OCI-LY3 (cell line): ENCODE data around the gene SHFL.

Experiments used
- H2AFZ ChIP-seq: fragments of 200-600, 300-600 bp; shearing (Covaris generic); 2 replicates; pipeline ENCODE4 v1.6.0; 2014; ENCODE audit warnings: antibody characterized with exemption, low read depth, low read length
- H3K27ac ChIP-seq: fragments of 200-600, 300-600 bp; sonication (generic); 2 replicates; pipeline ENCODE4 v1.5.1; 2014; ENCODE audit warnings: mild to moderate bottlenecking, low read length, moderate library complexity, mixed read lengths
- H3K27me3 ChIP-seq: fragments of 200-600, 300-600 bp; sonication (generic); 2 replicates; pipeline ENCODE4 v1.6.1; 2014; ENCODE audit warnings: low read depth, low read length, mixed read lengths
- H3K36me3 ChIP-seq: fragments of 200-600, 300-600 bp; sonication (generic); replicated peaks from 2 replicates; pipeline ENCODE3; 2014; ENCODE audit warnings: low read depth, low read length, mixed read lengths
- H3K4me1 ChIP-seq: fragments of 300-600, 200-600 bp; sonication (generic); 2 replicates; pipeline ENCODE4 v1.6.1; 2014; ENCODE audit warnings: low read length, mixed read lengths
- H3K4me2 ChIP-seq: fragments of 200-600, 300-600 bp; sonication (generic); 2 replicates; pipeline ENCODE4 v1.6.1; 2014; ENCODE audit warnings: low read length, mixed read lengths
- H3K4me3 ChIP-seq: fragments of 300-600, 200-600 bp; sonication (generic); 2 replicates; pipeline ENCODE4 v1.5.1; 2014; ENCODE audit warnings: antibody characterized with exemption, mild to moderate bottlenecking, low read length, moderate library complexity
- H3K79me2 ChIP-seq: fragments of 300-600, 200-600 bp; shearing (Covaris generic); 2 replicates; pipeline ENCODE4 v1.6.1; 2014; ENCODE audit warnings: mild to moderate bottlenecking, low read length, mixed read lengths
- H3K9ac ChIP-seq: fragments of 300-600, 200-600 bp; shearing (Covaris generic); 2 replicates; pipeline ENCODE4 v1.6.0; 2014; ENCODE audit warnings: mild to moderate bottlenecking, low read length, moderate library complexity
- H3K9me3 ChIP-seq: fragments of 200-600, 300-600 bp; shearing (Covaris generic); 2 replicates; pipeline ENCODE4 v1.6.1; 2014; ENCODE audit warnings: low read length, mixed read lengths; ENCODE audit not compliant: insufficient read depth
- H4K20me1 ChIP-seq: fragments of 200-600, 300-600 bp; sonication (generic); 2 replicates; pipeline ENCODE4 v1.6.1; 2016; ENCODE audit warnings: low read length, mixed read lengths; ENCODE audit not compliant: insufficient read depth
- EZH2phosphoT487 ChIP-seq: fragments of 200-600 bp; shearing (Covaris generic); IDR thresholded peaks from 2 replicates; pipeline ENCODE4 v1.6.1; 2018; ENCODE audit warnings: antibody characterized with exemption, mixed run types, low read depth
- TF ChIP-seq, protein P1 (sequence below): fragments of 200-600, 300-600 bp; sonication (generic); IDR thresholded peaks from 2 replicates; pipeline ENCODE4 v1.5.1; 2014; ENCODE audit warnings: antibody characterized with exemption, low read length, low read depth

The SHFL gene

DNA sequence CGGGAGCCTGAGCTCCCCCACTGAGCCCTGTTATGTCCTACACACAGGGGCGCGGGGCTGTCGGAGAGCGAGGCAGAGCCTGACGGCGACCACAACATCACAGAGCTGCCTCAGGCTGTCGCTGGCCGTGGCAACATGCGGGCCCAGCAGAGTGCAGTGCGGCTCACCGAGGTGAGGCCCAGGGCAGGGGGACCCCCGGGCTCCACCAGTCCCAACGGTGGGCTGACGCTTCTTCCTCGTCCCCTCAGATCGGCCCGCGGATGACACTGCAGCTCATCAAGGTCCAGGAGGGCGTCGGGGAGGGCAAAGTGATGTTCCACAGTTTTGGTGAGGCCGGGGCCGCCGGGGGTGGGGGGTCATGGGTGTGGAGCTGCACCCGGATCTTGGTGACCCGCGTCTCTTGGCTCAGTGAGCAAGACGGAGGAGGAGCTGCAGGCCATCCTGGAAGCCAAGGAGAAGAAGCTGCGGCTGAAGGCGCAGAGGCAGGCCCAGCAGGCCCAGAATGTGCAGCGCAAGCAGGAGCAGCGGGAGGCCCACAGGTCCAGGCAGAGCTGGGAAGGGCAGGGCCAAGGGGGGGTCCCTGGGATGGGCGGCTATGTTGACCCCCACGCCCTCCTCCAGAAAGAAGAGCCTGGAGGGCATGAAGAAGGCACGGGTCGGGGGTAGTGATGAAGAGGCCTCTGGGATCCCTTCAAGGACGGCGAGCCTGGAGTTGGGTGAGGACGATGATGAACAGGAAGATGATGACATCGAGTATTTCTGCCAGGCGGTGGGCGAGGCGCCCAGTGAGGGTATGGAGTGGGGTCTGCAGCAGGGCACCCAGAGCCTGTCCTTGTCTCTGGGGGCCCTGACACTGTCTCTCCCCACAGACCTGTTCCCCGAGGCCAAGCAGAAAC lies 24.2 kb downstream of the SHFL start:
- no peak overlapping the region for H3K27ac ChIP-seq
- TF ChIP-seq EZH2phosphoT487: no peak
- TF ChIP-seq, protein P1, sequence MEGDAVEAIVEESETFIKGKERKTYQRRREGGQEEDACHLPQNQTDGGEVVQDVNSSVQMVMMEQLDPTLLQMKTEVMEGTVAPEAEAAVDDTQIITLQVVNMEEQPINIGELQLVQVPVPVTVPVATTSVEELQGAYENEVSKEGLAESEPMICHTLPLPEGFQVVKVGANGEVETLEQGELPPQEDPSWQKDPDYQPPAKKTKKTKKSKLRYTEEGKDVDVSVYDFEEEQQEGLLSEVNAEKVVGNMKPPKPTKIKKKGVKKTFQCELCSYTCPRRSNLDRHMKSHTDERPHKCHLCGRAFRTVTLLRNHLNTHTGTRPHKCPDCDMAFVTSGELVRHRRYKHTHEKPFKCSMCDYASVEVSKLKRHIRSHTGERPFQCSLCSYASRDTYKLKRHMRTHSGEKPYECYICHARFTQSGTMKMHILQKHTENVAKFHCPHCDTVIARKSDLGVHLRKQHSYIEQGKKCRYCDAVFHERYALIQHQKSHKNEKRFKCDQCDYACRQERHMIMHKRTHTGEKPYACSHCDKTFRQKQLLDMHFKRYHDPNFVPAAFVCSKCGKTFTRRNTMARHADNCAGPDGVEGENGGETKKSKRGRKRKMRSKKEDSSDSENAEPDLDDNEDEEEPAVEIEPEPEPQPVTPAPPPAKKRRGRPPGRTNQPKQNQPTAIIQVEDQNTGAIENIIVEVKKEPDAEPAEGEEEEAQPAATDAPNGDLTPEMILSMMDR: no peak
- no peaks in the 10 kb centered on the region for H3K27me3 ChIP-seq
- no peaks in the 10 kb centered on the region; the same call in 1 of the 2 replicates for H4K20me1 ChIP-seq
- no peaks in the 10 kb centered on the region for H3K9me3 ChIP-seq
- peaks cover 41% of the 10 kb centered on the region for H3K4me1 ChIP-seq
- H3K4me2 ChIP-seq: no peak overlapping the region
- H3K79me2 ChIP-seq: peaks cover 40% of the 10 kb centered on the region
- no peak overlapping the region for H3K9ac ChIP-seq
- peaks cover 54% of the 10 kb centered on the region for H3K36me3 ChIP-seq
- H3K4me3 ChIP-seq: no peak overlapping the region
- H2AFZ ChIP-seq: no peak overlapping the region

DNA sequence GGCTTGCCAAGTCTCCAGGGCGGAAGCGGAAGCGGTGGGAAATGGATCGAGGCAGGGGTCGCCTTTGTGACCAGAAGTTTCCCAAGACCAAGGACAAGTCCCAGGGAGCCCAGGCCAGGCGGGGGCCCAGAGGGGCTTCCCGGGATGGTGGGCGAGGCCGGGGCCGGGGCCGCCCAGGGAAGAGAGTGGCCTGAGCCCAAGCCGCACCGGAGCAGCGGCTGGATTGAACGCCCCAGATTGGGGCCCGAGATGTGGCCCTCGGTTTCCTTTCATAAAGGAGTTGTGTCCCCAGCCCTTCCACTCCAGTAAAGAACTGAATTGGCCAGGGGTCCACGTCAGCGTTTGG lies 24.8 kb downstream of the SHFL start:
- H3K4me2 ChIP-seq: no peak overlapping the region
- peaks cover 36% of the 10 kb centered on the region for H3K79me2 ChIP-seq

DNA sequence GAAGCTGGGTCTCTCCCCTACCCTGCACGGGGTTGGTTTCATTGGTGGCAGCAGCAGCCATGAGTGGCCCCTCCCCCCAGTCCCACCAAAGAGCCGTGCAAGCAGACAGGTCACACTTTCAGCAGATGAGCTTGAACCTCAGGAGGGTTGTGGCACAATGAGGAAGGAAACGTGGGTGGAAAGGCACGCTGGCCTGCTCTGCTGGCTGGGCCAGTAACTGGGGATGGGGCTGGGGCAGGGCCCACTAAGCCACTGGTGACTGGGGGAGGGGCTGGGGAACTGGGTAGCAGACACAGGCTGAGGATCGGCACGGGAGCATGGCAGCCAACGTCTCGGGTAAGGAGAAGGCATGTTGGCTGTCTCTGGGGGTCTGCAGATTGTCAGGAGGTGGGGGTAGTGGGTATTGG lies 25.3 kb downstream of the SHFL start, which contains the start of gene P2RY11:
TSS of gene P2RY11 (plus strand) at position 289 of the 407 bp plus-strand sequence. CDS start at position 318, 29 bp downstream.
- H3K27ac ChIP-seq: peak within 1 kb of the TSS; percentile 70
- H3K27me3 ChIP-seq: no peaks in the 10 kb centered on the region
- TF ChIP-seq, protein P1: no peak
- TF ChIP-seq EZH2phosphoT487: no peak
- H3K36me3 ChIP-seq: peaks cover 61% of the 10 kb centered on the region
- peaks cover 35% of the 10 kb centered on the region for H3K4me1 ChIP-seq
- H3K9ac ChIP-seq: no peak within 1 kb of the TSS
- peak within 1 kb of the TSS; percentile 46 for H3K4me2 ChIP-seq
- H3K79me2 ChIP-seq: peaks cover 32% of the 10 kb centered on the region
- H3K4me3 ChIP-seq: no peak within 1 kb of the TSS
- no peaks in the 10 kb centered on the region; the same call in 1 of the 2 replicates for H4K20me1 ChIP-seq
- no peaks in the 10 kb centered on the region for H3K9me3 ChIP-seq
- H2AFZ ChIP-seq: no peak within 1 kb of the TSS

More for the DNA sequence above, 24.8 kb downstream of the SHFL start:
- peaks cover 57% of the 10 kb centered on the region for H3K36me3 ChIP-seq
- no peaks in the 10 kb centered on the region for H3K9me3 ChIP-seq
- H3K27ac ChIP-seq: no peak overlapping the region
- TF ChIP-seq, protein P1: no peak
- no peak for TF ChIP-seq EZH2phosphoT487
- peaks cover 35% of the 10 kb centered on the region for H3K4me1 ChIP-seq
- H4K20me1 ChIP-seq: no peaks in the 10 kb centered on the region; the same call in 1 of the 2 replicates
- H3K27me3 ChIP-seq: no peaks in the 10 kb centered on the region
- no peak overlapping the region for H2AFZ ChIP-seq
- H3K9ac ChIP-seq: no peak overlapping the region
- H3K4me3 ChIP-seq: no peak overlapping the region

DNA sequence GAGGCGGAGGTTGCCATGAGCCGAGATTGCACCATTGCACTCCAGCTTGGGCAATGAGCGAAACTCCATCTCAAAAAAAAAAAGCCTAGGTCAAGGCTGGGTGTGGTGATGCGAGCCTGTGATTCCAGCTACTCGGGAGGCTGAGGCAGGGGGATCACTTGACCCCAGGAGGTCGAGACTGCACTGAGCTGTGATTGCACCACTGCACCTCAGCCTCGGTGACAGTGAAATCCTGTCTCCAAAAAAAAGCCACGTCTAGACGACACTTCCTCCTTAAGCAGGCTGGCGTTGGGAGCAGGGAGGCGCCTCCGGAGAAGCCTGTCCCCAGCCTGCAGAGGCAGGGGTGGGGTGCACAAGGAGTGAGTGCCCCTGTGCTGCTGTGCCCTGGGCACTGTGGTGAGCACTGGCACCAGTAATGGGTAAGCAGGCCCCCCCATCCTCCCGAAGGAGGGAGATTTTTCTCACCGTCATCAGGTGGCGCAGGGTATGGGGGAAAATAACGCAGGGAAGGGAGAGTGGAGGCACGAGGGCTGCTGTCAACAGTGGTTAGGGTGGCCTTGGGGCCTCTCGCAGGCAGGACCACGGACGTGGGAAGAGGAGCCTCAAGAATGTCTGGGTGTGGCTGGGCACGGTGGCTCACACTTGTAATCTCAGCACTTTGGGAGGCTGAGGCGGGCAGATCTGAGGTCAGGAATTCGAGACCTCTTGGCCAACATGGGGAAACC lies 26.1 kb downstream of the SHFL start:
- Histone ChIP-seq H2AFZ (no peak overlapping the region), H3K4me2 (peak overlapping the region; percentile 46), H3K9ac (no peak overlapping the region)

More for the DNA sequence above, 26.1 kb downstream of the SHFL start:
- peaks cover 24% of the 10 kb centered on the region for H3K79me2 ChIP-seq
- H3K27me3 ChIP-seq: no peaks in the 10 kb centered on the region
- no peaks in the 10 kb centered on the region; the same call in 1 of the 2 replicates for H4K20me1 ChIP-seq
- H3K4me3 ChIP-seq: no peak overlapping the region
- H3K36me3 ChIP-seq: peaks cover 65% of the 10 kb centered on the region
- peaks cover 32% of the 10 kb centered on the region for H3K4me1 ChIP-seq
- H3K27ac ChIP-seq: peak overlapping the region; percentile 70
- H3K9me3 ChIP-seq: no peaks in the 10 kb centered on the region
- no peak for TF ChIP-seq EZH2phosphoT487
- TF ChIP-seq, protein P1: no peak
